ENCODE results near the gene TSEN15.
"Not testable (repeated sequence)": the region's sequence is repeated elsewhere in the genome, so short reads cannot be mapped to it uniquely, and the experiment has no call there.

TSEN15 gene

DNA sequence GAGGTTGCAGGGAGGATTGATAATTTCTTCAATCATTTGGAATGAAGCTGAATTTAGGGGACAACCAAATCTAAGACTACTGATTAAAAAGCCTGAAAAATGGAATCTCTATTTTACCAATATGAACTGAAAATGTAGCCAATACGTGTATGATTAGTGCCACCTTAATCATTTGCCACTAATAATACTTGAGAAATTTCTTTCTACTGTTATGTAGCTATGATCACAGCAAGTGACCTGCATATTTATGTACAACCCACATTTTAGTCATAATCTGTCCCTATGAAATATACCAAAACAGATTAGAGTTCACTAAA, 20.5 kb upstream of the TSEN15 start:
- DNase-seq: no peak

DNA sequence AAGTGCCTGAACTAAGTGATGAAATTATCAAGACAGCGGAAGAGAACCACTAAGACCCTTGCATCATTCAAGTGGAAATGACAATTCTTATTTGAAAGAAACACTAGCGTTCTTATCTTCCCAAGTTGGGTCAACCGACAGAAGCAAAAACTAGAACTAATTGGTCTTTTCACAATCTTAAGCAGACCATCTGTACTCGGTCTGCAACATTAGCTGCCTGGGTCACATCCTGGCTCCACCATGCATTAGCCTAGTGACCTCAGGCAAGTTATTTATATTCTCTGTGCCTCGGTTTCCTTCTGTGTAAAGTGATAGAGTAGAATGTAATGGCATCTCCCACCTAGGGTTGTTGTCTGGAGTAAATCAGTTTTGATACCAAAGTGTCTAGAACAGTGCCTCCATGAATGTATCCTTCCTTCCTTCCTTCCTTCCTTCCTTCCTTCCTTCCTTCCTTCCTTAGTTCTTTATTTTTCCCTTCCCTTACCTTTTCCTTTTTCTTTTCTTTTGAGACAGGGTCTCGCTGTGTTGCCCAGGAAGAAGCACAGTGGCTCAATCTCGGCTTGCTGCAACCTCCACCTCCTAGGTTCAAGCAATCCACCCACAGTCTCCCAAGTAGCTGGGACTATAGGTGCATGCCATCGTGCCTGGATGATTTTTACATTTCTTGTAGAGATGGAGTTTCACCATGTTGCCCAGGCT, 20.0 kb upstream of the TSEN15 start:
- DNase-seq: no peak

DNA sequence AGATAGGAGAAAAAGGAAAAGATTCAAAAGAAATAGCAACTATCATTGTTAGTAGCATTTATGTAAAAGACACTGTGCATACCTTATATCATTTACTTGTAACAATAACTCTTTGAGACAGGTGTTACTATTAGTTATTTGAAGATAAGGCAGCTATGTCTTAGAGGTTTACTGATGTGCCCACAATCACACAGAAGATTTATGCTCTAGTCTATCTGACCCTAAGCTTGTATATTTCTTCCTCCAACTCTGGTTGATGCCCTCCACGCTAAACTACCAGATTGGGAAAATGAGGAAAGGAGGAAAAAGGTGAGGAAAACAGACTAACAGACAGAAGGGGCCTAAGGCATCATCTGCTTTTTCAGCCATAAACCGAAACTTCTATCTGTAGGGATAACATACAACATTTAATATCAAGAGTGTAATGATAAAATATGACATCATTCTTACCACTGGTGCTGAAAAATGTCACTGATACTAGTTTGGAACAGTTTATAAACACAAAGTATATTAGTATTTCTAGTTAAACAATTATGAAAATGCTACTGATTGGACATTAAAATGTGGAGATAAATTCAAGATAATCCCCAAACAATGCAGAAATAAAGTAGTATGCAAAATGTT, 19.1 kb upstream of the TSEN15 start:
- no peak for DNase-seq

DNA sequence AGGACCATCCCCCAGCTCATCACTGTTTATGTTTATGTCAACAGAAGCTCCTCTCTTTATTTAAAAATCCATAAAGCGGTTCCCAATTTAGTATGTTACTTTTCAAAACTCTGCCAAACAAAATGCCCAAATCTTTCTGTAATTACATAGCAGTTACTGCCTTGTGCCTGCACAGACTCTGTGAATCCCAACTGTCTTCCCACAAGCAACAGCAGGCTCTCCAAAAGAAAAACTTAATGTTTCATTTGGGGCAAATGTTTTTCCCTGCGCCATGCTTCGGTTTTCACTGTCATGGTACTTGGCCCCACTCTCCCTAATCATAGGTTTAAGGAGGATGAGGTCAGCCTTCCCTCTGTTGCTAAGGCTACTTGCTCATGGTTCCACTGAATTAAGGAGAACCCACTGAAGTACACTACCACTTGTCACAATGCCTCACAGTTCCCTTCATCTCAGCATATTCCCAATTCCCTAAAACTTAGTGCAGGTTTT, 18.6 kb upstream of the TSEN15 start:
- DNase-seq: no peak

DNA sequence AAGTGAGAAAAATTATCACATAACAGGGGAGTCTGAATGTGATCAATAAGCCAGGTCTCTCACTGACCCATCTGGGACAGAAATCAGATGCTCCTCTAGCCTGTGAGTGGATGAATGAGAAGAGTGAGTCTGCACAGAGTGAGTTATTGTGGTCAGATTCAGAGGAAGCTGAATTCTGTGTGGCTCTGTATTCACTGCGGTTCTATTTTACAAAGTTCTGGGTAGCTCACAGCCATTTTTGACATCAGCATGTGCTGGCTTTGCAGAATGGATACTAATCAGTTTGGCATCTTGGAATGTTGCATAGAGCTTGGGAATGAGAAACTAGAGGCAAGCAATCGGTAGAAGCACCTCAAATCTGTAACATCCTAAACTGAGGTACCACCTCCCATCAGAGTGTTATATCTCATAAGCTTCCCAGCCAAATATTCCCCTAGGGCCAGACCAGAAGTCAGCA, 17.8 kb upstream of the TSEN15 start:
- DNase-seq: peak in 4 of 58 donors; percentile 39 to 60 (median 48)

DNA sequence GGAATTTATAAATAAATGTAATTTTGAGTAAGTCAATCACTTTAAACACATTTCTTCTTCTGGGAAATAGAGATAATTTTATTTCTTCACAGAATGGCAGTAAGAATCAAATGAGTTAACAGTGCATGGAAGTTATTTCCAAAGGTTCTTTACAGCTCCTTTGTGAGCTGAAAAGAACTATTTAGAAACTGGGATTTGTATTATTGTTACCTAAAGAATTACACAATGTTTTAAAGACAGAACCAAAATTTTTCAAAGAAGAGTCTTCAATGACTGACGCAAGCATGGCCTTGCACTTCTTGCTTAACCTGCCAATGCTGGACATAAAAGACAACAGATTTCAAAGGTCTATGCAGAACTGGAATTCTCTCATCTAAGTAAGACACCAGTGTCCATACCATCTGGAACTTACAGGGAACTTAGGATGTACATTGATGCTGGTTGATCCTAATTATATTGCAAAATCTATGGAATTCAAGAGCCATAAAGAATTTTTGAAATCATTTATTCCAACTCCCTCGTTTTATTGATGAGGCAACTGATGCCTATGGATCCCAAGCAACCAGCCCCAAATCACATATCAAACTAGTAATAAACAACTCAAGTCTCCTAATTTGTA, 16.7 kb upstream of the TSEN15 start:
- DNase-seq: no peak

DNA sequence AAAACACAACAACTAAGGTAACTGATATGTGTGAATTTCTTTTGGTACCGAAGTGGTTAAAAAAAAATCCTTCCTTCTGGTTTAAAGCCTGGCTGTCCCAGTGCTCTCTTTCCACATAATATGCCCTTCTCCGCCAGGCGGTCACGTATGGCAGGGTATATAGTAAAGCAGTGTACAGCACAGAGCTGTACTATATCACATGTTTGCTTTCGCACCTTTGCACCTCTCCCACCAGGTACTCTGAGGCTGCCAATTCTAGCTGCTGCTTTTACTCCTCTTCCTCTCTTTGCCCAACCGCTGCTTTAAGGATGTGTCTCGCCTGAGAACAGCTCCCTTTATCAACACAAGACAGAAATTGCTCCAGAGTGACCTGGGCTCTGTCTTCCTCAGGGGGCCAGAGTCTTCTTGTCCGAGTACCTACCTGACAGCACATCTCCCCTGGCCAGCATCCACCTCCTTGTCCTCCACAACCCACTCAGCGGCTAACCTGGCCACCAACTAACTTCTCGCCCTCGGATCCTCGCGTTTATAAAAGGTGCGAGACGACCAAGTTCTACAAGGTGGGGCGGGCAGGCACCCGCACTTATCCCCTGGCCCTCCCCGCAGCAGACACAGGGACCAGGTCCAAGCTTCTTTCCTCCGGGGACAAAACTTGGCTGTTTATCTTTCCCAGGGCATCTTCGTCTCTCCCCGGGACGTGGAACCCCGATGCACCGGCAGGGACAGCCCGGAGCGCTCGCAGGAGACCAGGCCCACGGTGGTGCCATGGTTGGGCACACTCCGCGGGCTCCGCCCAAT, 15.6 kb upstream of the TSEN15 start:
- peak in 18 of 58 donors; percentile 9 to 72 (median 58) for DNase-seq

DNA sequence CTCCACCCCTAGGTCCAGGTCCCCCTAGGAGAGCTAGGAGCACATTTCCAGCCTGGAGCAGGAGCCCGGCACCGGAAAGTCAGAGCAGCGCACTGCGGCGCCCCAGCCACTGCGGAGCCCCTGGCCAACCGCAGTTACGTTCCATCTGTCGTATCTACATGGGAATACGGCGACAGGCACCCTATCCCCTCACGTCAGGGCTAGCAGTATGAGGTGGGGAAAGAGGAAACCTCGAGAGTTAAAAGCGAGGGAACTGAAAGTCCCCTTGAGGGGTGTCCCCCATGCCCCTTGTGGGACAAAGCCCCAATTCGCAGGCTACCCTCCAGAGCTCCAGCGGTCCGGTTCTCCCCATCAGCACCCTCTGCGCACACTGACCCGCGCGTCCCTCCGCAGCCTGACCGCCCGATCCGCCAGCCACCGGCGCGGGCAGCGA, 15.0 kb upstream of the TSEN15 start:
- peak in 27 of 58 donors; percentile 36 to 81 (median 62) for DNase-seq

DNA sequence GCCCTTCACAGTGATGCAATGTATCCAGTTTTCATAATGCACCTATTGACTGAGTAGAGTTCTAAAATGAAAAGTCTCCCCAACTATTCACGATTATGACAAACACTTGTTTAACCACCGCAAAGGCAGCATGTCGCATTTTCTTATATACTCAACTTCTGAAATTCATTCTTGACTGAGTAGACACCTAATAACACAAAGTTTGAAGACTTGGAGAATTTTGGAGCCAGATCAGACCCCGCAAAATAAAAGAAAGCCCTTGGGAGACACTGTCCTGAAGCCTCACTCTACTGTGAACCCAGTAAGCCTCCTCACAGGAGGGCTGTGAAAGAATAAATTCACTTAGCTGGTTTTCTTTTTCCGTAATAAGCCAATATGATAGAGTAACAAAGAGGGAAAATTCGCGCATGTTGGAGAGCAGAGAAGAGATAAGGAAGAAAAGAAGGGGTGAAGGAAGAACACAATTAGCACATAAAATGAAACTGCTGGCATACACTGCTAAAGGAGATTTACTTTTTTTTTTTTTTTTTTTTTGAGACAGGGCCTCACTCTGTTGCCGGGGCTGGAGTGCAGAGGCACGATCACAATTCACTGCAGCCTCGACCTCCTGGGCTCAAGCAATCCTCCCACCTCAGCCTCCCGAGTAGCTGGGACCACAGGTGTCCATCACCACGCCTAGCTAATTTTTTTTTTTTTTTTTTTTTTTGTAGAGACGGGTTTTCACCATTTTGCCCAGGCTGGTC, 13.5 kb upstream of the TSEN15 start:
- DNase-seq: no peak

DNA sequence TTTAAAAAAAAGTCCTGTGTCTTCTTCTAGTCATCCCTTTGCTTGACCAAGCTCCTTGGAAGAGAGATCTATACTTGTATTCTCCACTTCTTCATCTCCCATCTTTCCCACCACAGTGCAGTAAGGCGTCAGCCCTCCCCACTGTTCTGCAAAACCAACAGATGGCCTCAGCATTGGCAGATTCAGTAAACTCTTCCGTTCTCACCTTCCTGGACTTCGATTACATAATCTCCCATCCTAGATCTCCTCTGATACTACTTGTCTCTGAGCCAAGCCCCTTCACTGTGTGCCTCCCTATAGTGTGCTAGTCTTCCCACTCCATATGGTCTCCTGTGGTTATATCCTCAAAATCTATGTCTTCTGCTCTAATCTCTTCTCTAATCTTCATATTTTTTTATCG, 12.4 kb upstream of the TSEN15 start:
- DNase-seq: peak in 2 of 58 donors; percentile 18 to 28

DNA sequence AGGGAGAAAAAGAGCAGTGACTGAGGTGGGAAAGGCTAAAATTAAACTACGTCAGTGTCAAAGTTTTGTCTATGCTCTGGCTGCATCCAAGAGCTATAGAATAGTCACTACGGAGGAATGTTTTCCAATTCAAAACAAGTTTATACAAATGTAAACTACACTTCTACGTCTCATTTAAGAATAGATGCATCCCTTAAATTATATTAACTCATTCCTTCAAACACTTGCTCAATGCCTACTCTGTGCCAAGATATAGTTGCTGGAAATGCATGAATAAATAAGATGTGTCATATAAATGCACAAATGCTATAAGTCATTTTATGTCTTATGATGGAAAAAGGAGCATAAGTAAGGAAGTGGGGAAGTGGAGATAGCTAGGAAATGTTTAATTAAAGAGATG, 9.8 kb upstream of the TSEN15 start:
- DNase-seq: no peak

DNA sequence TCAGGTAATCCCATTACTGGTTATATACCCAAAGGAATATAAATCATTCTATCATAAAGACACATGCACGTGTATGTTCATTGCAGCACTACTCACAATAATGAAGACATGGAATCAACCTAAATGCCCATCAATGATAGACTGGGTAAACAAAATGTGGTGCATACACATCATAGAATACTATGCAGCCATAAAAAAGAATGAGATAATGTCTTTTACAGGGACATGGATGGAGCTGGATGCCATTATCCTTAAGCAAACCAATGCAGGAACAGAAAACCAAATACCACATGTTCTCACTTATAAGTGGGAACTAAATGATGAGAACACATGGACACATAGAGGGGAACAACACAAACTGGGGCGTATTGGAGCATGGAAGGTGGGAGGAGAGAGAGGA, 8.2 kb upstream of the TSEN15 start:
- DNase-seq: not testable (repeated sequence)

DNA sequence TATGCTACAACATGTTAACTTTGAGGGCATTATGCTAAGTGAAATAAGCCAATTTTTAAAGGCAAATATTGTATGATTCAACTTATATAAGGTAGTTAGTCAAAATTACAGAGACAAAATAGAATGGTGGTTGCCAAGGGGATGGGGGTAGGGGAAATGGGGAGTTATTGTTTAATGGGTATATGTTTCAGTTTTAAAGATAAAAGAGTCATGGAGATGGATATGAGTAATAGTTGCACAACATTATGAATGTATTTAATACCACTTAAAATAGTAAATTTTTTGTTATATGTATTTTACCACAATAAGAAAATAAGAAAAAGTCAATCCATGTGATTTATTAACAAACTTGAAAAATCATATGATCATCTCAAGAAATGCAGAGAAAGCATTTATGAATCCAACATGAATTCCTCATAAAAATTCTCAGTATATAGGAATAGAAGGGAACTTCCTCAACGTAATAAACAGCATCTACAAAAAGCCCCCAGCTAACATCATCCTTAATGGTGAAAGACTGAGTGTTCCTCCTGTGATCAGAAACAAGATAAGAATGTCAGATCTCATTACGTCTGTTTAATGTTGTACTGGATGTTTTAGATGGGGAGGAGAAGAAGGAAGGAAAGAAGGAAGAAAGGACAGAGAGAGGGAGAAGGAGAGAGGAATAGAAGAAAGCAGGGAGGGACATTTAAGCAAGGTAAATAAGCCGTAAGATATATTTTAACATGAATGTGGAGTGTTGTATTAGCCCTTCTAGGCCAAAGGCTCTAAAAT, 6.7 kb upstream of the TSEN15 start:
- DNase-seq: no peak

DNA sequence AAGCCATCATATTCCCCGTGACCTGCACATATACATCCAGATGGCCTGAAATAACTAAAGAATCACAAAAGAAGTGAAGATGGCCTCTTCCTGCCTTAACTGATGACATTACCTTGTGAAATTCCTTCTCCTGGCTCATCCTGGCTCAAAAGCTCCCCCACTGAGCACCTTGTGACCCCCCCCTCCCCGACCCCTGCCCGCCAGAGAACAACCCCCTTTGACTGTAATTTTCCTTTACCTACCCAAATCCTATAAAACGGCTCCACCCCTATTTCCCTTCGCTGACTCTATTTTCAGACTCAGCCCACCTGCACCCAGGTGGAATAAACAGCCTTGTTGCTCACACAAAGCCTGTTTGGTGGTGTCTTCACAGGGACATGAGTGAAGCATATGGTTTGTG, 4.0 kb upstream of the TSEN15 start:
- DNase-seq: not testable (repeated sequence)

DNA sequence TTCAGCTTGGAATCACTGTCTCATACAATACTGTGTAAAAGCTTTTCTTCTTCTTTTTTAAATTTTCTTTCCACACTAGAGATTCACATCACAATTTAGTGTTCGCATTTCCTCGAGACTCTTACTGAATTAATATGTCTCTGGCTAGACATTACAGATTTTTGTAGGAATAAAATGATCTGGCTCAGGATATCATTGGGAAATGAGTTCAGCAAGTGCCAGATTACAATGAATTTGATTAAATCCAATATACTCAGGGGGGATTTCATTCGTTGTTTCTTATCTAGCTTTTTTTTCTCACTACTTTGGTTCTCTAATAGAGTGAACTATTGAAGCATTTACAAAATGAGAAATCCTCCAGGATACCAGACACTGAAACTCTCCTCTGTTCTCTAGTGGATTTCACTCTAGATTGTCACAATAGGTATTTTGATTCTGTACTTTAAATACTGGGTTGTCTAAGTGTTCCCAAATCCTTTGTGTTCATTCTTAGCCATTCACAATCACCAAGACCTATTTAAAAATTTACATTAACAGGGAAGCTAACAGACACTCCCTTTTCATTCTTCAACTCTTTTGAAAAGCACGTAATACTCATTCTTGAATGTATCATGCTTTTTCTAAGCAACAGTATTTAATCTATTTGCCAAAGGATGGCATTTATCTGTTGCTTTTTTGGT, 2.8 kb upstream of the TSEN15 start:
- DNase-seq: no peak

DNA sequence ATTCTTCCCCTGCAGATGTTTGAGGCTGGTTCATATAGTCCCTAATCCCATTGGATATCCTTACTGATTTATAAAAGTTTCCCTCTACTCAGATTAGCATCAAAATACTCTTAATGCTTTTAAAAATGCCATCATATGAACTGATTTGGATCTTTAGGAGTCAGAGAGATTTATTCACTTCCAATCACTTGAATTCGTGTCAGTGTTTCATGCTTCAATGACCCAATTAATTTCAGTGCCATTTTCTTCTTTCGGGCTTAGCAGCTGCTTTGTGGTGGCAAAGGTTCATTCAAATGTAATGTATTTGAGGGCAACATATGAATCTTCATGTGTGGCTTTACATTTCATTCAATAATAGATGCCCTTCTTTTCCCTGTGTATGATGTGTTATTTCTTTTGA, 2.2 kb upstream of the TSEN15 start:
- no peak for DNase-seq

DNA sequence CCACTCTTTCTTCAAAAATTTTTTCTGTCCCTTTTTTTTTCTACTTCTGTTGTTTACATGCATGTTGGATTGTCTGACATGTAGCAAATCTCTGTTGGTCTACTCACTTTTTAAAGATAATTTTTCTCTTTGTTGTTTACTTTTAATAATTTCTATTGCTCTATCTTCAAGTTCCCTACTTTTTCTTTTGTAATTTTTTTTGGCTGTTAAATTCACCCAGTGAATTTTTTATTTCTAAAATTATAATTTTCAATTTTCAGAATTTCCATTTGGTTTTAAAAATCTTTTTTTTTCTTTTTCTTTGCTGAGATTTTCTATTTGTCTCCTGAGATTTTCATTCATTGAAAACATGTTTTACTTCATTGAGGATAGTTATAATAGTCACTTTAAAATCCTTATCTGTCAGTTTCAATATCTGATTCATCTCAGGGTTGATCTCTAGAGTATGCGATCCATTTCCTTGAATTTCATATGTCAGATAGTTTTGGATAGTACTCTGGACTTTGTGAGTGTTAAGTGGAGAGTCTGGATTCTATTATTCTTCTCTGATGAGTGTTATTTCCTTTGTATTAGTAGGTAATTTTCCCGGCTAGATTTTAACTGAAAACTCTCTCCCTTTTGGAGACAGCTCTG, 1.6 kb upstream of the TSEN15 start:
- DNase-seq: no peak

DNA sequence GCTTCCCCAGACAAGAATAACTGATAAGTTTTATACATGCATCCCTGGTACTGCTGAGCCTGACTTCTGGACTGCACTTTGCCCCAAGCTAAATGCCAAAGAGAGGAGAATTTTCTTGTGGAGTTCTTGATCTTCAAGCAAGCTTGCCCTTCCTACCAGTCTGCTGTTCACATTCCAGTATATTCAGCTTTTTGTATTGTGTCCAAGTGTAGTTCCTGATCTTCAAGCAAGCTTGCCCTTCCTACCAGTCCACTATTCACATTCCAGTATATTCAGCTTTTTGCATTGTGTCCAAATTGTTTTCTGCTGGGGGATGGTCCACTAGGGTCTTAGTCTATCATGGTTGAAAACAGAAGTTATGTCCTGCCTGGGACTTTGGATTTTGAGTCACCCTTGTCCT, 894 bp upstream of the TSEN15 start:
- DNase-seq: no peak

DNA sequence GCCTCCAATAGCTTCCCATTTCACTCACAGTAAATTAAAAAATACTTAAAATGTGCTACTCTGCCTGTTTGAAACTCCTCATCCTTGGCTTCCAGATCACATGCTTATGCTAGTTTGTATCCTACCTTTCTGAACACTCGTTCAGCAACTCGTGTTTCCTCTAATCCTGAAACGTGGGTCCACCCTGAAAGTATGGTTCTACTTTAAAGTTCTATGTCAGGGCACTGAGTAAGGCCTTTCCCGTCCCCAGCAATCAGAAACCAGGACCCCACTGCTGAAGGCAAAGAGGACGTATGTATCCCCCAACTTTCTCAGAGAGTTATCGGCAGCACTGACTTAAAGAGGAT, 419 bp upstream of the TSEN15 start:
- DNase-seq: no peak

Data from anterior cingulate cortex (tissue), 58 donors.